OCI-LY3 (cell line): Measurements from ENCODE around the gene RHOJ.

ENCODE experiments used
- H2AFZ ChIP-seq: fragments of 200-600, 300-600 bp; shearing (Covaris generic); 2 replicates; pipeline ENCODE4 v1.6.0; 2014; ENCODE audit warnings: antibody characterized with exemption, low read depth, low read length
- H3K27ac ChIP-seq: fragments of 200-600, 300-600 bp; sonication (generic); 2 replicates; pipeline ENCODE4 v1.5.1; 2014; ENCODE audit warnings: mild to moderate bottlenecking, low read length, moderate library complexity, mixed read lengths
- H3K27me3 ChIP-seq: fragments of 200-600, 300-600 bp; sonication (generic); 2 replicates; pipeline ENCODE4 v1.6.1; 2014; ENCODE audit warnings: low read depth, low read length, mixed read lengths
- H3K36me3 ChIP-seq: fragments of 200-600, 300-600 bp; sonication (generic); replicated peaks from 2 replicates; pipeline ENCODE3; 2014; ENCODE audit warnings: low read depth, low read length, mixed read lengths
- H3K4me1 ChIP-seq: fragments of 300-600, 200-600 bp; sonication (generic); 2 replicates; pipeline ENCODE4 v1.6.1; 2014; ENCODE audit warnings: low read length, mixed read lengths
- H3K4me2 ChIP-seq: fragments of 200-600, 300-600 bp; sonication (generic); 2 replicates; pipeline ENCODE4 v1.6.1; 2014; ENCODE audit warnings: low read length, mixed read lengths
- H3K4me3 ChIP-seq: fragments of 300-600, 200-600 bp; sonication (generic); 2 replicates; pipeline ENCODE4 v1.5.1; 2014; ENCODE audit warnings: antibody characterized with exemption, mild to moderate bottlenecking, low read length, moderate library complexity
- H3K79me2 ChIP-seq: fragments of 300-600, 200-600 bp; shearing (Covaris generic); 2 replicates; pipeline ENCODE4 v1.6.1; 2014; ENCODE audit warnings: mild to moderate bottlenecking, low read length, mixed read lengths
- H3K9ac ChIP-seq: fragments of 300-600, 200-600 bp; shearing (Covaris generic); 2 replicates; pipeline ENCODE4 v1.6.0; 2014; ENCODE audit warnings: mild to moderate bottlenecking, low read length, moderate library complexity
- H3K9me3 ChIP-seq: fragments of 200-600, 300-600 bp; shearing (Covaris generic); 2 replicates; pipeline ENCODE4 v1.6.1; 2014; ENCODE audit warnings: low read length, mixed read lengths; ENCODE audit not compliant: insufficient read depth
- H4K20me1 ChIP-seq: fragments of 200-600, 300-600 bp; sonication (generic); 2 replicates; pipeline ENCODE4 v1.6.1; 2016; ENCODE audit warnings: low read length, mixed read lengths; ENCODE audit not compliant: insufficient read depth
- EZH2phosphoT487 ChIP-seq: fragments of 200-600 bp; shearing (Covaris generic); IDR thresholded peaks from 2 replicates; pipeline ENCODE4 v1.6.1; 2018; ENCODE audit warnings: antibody characterized with exemption, mixed run types, low read depth
- TF ChIP-seq, protein P1 (sequence below): fragments of 200-600, 300-600 bp; sonication (generic); IDR thresholded peaks from 2 replicates; pipeline ENCODE4 v1.5.1; 2014; ENCODE audit warnings: antibody characterized with exemption, low read length, low read depth

The RHOJ gene

DNA sequence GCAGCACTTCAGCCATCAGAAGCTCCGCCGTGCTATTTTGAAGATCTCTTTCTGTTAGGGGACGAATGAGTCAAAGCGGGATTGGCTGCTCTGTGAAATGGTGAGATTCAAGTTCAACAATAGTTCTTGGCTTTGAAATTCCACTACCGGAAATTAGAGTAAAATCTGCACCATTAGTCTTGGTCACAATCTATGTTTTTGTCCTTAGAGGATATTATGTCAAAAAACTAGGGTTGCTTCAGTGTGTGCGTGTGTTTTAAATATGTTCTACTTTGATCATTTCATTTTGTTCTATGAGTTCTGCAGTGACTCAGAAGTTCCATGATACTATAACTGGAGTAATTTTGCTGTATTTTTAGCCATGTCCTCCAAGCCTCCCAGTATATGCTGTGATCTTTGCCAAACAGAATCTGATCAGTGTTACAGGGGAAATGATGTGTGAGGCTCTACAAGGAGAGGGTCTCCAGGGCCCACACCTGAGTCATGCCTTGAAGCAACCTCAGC, 91.9 kb downstream of the RHOJ start:
- Histone ChIP-seq H2AFZ (peak overlapping the region; percentile 91), H3K27me3 (no peaks in the 10 kb centered on the region), H3K4me2 (peak overlapping the region; percentile 79), H3K4me1 (peaks cover 22% of the 10 kb centered on the region), H3K9me3 (no peaks in the 10 kb centered on the region), H3K9ac (peak overlapping the region; percentile 40), H3K36me3 (no peaks in the 10 kb centered on the region), H3K79me2 (no peaks in the 10 kb centered on the region), H3K4me3 (peak overlapping the region; percentile 74), H4K20me1 (no peaks in the 10 kb centered on the region), H3K27ac (no peak overlapping the region)
- no peak for TF ChIP-seq EZH2phosphoT487
- TF ChIP-seq, protein P1, sequence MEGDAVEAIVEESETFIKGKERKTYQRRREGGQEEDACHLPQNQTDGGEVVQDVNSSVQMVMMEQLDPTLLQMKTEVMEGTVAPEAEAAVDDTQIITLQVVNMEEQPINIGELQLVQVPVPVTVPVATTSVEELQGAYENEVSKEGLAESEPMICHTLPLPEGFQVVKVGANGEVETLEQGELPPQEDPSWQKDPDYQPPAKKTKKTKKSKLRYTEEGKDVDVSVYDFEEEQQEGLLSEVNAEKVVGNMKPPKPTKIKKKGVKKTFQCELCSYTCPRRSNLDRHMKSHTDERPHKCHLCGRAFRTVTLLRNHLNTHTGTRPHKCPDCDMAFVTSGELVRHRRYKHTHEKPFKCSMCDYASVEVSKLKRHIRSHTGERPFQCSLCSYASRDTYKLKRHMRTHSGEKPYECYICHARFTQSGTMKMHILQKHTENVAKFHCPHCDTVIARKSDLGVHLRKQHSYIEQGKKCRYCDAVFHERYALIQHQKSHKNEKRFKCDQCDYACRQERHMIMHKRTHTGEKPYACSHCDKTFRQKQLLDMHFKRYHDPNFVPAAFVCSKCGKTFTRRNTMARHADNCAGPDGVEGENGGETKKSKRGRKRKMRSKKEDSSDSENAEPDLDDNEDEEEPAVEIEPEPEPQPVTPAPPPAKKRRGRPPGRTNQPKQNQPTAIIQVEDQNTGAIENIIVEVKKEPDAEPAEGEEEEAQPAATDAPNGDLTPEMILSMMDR: no peak

DNA sequence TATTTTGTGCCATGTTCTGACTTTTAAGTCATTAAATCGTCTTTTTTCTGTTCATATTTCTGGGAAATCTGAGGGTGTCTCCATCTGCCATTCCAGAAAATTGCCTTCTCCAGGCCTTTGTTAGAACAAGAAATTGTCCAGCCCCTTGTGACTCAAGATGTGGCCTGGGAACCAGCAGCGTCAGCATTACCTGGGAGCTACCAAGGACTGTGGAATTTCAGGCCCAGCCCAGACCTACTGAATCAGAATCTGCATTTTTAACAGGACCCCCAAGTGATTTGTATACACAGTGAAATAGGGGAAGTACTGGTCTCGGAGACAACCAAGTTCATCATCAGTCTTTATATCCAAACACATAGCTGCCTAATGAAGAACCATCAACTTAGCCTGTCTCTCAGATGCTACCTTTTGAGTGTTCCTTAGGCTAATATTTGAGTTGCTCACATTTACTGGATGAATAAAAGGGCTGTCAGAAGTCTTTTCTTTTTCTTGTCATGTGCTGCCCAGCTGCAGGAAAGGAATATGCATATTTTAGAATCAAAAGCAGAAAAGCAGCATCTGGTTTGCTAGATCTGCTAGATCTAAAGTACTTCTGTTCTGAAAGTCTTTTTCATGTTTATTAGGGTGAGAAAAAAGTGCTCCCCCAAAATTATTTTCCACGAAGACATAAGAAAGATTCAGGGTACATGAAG, 93.3 kb downstream of the RHOJ start:
- no peak overlapping the region for H3K4me2 ChIP-seq
- H3K9me3 ChIP-seq: no peaks in the 10 kb centered on the region
- H3K79me2 ChIP-seq: no peaks in the 10 kb centered on the region
- H3K36me3 ChIP-seq: no peaks in the 10 kb centered on the region
- H4K20me1 ChIP-seq: no peaks in the 10 kb centered on the region
- no peak overlapping the region for H3K9ac ChIP-seq
- H3K27ac ChIP-seq: no peak overlapping the region
- TF ChIP-seq, protein P1: no peak
- TF ChIP-seq EZH2phosphoT487: no peak
- H3K4me3 ChIP-seq: no peak overlapping the region
- peaks cover 22% of the 10 kb centered on the region for H3K4me1 ChIP-seq
- H2AFZ ChIP-seq: no peak overlapping the region
- H3K27me3 ChIP-seq: no peaks in the 10 kb centered on the region

DNA sequence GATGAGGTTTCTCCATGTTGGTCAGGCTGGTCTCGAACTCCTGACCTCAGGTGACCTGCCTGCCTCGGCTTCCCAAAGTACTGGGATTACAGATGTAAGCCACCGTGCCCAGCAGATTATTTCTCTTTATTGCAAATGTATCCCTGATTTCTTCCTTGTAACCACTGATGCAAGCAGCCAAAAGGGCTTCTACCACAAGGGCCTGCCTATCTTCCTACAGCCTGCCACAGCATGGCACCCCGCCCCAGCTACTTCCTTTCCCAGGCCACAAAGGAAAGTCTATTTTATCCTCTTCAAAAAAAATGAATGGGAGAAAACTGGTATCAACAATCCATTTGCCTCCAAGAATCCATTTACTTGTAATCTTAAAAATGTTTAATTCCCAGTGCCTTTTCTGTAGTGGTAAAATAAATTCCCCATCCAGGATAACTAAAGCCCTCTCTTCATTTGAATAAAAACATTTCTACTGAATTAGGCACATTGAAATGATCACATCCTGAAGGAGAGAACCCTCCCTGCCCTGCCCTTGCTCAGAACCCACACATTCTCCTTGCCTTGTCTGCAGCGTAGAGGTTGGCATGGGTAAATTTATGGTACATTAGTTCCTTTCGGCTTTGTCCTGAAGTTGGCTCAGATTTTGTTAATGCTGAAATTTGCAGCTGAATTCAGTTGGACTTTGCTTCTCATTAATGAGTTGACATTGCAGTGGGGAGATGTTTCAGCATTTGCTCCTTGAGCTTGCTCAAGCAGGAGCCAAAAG, 95.3 kb downstream of the RHOJ start:
- no peaks in the 10 kb centered on the region for H3K27me3 ChIP-seq
- TF ChIP-seq EZH2phosphoT487: no peak
- TF ChIP-seq, protein P1: no peak
- H3K36me3 ChIP-seq: no peaks in the 10 kb centered on the region
- no peak overlapping the region for H3K27ac ChIP-seq
- no peaks in the 10 kb centered on the region for H3K79me2 ChIP-seq
- H3K9me3 ChIP-seq: no peaks in the 10 kb centered on the region
- peaks cover 22% of the 10 kb centered on the region for H3K4me1 ChIP-seq
- H2AFZ ChIP-seq: no peak overlapping the region
- no peak overlapping the region for H3K4me3 ChIP-seq
- H4K20me1 ChIP-seq: no peaks in the 10 kb centered on the region
- H3K9ac ChIP-seq: no peak overlapping the region
- no peak overlapping the region for H3K4me2 ChIP-seq

DNA sequence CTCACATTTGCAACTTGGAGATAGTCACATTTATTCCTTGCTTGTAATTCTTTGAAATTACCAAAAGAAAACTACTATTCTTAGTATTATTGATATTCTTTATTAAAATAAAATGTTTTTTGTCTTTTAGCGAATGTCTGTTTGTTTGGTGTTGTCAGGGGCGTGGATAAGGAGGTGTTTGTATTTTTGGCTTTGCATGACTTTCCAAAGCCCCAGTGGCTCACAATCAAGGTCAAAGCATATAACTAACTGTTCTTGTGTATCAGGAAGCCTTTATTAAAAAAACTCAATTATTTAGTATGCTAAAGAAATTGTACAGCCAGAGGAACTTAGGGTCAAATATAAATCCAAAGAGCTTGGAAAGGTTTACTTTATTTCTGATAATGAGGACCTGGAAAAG, 96.6 kb downstream of the RHOJ start:
- Histone ChIP-seq H3K36me3 (no peaks in the 10 kb centered on the region), H3K4me3 (no peak overlapping the region), H3K9ac (no peak overlapping the region), H3K79me2 (no peaks in the 10 kb centered on the region), H3K4me1 (peaks cover 12% of the 10 kb centered on the region), H4K20me1 (no peaks in the 10 kb centered on the region), H3K27ac (no peak overlapping the region), H3K9me3 (no peaks in the 10 kb centered on the region), H2AFZ (no peak overlapping the region), H3K4me2 (no peak overlapping the region), H3K27me3 (no peaks in the 10 kb centered on the region)
- TF ChIP-seq, protein P1: no peak
- TF ChIP-seq EZH2phosphoT487: no peak
